ENCODE data around the gene SLC44A1.

The SLC44A1 gene

GRCh38 chr9:105437704-105438103 is 193.3 kb downstream of the SLC44A1 start:
- no peak for DNase-seq

- DNase-seq = no peak
These were observed 193.8 kb downstream of the SLC44A1 start for GRCh38 chr9:105438141-105438806.

DNA sequence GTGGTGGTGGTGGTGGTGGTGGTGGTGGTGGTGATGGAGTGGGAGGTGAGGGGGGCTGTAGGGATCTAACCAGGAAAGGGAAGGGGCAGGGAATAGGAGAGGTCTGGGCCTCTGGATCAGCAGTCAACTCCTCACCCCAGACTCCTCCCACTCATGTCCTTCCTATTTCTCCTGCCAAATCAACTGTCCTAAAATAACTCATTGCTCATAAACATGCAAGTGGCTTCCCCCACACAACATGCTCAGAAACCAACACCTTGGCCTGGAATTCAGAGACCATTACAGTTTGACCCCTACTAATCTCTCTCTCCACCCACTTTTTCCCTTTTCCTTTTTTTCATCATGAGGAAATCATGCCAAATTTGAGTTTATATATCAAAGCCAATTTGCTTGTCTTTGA is 195.0 kb downstream of the SLC44A1 start:
- DNase-seq = peak; percentile 49 to 60 (median 53)

DNA sequence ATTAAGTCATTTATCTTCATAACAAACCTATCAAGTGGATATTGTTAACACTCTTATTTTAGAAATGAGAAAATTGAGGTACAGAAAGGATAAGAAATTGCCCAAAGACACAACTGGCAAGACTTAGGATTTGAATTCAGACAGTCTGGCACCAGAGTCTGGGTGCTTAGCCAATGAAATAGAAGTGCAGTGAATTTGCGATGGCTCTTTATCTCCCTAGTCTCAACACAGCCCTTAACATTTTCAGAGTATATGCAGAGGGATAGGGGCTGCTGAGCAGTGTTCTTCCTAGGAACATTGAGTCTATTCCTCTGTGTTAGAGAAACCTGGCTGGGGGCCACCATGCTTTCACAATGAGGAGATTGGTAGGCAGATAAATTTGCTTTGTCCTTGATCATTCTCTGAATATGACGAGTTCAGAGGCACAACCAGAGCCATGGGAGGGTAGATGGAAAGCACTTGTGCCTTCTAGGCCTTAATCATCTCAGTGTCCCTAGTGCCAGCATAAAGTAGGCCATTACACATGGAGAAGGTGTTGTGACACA is 197.2 kb downstream of the SLC44A1 start:
- no peak for DNase-seq

- DNase-seq = no peak
These were observed 198.7 kb downstream of the SLC44A1 start for GRCh38 chr9:105443121-105443520.

DNA sequence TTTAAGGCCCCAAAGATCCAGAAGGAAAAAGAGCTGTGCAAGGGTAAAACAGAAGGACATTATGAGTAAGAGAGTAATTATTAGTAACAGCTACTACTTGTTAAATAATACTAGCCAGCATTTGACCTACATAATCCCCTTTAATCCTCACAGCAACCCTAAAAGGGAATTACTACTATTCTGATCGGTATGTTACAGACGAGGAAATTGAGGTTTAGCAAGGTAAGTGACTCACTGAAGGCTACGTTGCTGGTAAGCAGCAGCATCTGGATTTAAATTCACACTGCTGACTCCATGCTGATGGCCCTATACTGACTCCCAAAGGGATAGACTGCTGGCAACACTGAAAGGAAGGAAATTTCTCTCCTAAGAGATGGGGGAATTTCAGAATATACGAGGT is 199.7 kb downstream of the SLC44A1 start:
- DNase-seq = no peak

DNA sequence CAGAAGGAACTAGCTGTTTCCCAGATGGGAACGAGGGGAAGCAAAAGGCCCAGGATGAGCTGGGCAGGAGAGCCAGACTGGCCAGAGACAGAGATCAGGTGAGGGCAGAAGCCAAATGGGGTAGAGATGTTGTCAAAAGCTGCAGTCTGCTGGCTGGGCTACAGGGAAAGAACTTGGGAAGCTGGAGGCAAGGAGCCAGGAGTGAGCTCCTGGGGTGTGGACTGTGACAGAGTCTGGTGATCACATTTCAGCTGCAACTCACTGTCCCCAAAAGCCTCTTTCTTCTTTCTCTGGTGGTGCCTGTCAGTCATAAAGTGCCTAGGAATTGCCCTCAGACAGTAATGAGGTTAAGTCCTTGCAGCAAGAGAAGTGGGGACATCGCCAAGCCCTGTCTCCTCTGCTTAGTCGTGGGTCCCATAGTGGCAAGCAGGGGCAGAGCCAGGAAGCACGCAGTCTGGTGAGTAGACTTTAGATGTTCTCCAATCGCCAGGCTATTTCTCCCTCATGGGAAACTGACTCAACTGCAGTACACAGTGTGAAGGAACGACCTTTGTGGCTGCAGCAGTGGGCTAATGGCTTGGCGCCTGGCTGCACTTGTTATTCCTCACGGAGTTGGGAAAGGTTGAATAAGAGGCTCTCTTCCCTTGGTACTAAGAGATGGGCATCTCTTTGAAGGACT is 200.9 kb downstream of the SLC44A1 start:
- no peak for DNase-seq

- peak in 1 of 3 donors; percentile 15 for DNase-seq
These were observed 202.9 kb downstream of the SLC44A1 start for GRCh38 chr9:105447386-105447813.

DNA sequence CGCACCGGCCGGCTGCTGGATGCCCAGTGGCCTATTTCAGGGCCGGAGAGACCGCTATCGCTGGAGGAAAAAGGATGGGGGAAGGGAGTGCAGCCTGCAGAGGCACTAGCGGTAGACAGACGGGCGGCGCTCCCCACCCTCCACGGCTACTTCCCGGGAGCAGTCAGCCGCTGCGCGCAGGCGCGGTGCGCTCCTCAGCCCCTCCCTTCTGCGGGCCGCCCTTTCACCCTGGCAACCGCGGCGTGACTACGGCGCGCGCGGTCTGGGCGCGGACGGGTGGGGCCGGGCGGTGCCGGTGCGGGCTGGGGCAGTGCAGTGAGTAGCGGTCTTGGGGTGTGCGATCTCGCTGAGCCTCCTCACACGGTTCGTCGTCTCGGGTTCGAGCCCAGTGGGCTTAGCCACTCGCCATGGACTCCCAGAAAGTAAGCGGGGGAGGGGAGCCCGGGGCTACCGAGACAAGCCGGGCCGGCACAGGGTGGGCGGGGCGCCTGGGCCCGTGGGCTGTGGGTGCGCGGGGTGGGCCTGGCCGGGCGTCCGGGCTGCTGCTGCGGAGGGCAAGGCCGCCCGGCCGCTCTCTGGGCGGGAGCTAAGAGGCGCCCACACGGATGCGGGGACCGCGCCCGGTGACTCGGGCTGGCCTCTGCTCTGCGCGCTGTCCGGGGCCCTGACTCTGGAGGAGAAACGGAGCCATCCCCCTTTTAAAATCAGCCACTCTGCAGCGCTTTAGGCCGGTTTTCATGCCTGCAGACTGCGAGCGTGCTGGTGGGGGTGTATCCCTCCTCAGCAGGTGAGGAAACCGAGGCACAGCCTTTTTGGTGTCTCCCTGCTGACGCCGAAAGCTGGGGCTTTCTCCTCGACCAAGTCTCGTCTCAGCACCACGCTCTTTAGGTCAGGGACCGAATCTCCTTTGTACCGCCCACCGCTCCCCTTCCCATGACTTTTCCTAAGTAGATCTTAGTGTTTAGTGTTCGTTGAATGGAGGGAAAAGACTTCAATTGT is 203.7 kb downstream of the SLC44A1 start, which contains the start of gene FSD1L:
TSS of gene FSD1L (plus strand) at position 221 of the 999 bp plus-strand sequence. CDS start at position 408, 187 bp downstream.
- DNase-seq = peak; percentile 95 to 98 (median 96)

DNA sequence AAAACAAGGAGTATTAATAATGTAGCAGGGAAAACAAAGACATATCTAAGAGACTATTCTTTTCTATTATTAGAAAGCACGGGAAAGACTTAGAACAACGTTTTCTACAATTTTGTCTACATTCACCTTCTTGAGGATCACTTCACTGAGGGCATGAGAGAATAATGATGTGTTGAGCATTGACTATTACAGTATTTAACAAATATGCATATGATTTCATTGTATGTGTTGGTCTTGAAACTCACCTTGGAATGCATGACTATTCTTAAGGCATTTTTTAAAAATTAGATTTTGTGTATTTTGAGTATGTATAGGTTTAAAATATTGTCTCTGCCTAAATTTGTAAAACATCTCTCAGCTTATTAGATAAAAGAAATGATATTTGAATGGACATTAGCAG is 204.6 kb downstream of the SLC44A1 start:
- DNase-seq = no peak

DNA sequence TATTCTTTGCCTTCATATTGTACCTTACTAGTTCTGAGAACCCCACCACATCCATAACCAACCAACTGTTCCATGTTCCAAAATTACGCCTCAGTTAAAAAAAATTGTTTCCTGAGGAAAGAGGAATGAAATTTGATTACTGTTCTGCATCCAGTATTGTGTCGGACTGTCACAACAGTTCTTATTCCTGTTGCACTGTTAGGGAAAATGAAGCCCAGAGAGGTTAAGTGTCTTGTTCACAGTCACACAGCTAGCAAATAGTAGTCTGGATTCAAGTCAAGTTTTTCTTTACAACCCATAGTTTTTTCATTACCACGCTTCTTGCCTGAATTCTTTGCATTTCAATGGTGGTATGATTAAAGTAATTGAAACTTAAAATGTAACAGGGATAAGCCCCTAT is 207.7 kb downstream of the SLC44A1 start:
- DNase-seq = no peak

GRCh38 chr9:105455836-105456475 is 211.5 kb downstream of the SLC44A1 start:
- peak in 2 of 3 donors; percentile 22 to 31 for DNase-seq

- no peak for DNase-seq
These were observed 213.3 kb downstream of the SLC44A1 start for GRCh38 chr9:105457560-105458294.

GRCh38 chr9:105458404-105458803 is 214.0 kb downstream of the SLC44A1 start:
- no peak for DNase-seq

DNA sequence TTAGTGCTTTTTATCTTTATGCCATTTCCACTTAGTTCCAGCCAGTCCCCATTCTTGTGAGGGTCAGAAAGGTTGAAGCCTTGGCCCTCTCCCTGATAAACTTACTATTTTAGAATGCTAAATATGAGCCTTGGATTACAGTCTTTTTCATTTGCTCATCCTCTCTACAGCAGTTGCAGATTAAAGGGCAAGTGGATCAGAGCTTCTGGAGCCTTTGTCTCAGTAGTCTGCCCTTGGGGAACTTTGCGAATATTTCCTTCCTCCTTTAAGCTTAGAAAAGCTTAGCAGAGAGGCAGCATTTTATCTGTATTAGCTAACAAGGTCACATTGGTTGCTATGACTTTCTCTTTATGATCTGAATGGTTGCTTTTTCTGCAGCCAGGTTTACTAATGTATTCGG is 214.9 kb downstream of the SLC44A1 start:
- peak in 2 of 3 donors; percentile 29 to 35 for DNase-seq

DNA sequence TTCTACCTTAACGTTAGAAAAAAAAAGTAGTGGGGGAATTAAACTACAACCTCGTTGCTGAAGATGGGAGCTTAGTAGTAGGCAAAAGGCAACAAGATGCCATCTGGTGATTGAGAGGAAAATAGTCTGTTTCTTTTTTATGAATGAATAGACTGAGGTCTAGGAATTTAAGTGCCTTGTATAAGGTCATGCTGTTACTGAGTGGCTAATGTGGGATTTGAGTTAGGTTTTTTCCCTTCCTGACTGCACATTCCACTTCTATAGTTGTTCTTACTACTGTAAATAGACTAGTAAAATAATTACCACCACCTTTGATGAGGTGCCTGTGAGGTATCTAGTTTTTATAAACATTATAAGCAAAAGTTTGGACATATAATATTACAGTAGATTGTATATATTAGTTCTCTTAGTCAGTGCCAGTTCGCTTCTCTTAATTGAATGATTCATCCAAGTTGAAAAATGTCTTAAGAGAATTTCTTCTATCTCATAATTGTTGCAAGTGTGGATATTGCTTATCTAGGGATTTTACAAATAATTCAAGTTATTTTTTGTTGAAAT is 222.5 kb downstream of the SLC44A1 start:
- peak in 1 of 3 donors; percentile 21 for DNase-seq

DNA sequence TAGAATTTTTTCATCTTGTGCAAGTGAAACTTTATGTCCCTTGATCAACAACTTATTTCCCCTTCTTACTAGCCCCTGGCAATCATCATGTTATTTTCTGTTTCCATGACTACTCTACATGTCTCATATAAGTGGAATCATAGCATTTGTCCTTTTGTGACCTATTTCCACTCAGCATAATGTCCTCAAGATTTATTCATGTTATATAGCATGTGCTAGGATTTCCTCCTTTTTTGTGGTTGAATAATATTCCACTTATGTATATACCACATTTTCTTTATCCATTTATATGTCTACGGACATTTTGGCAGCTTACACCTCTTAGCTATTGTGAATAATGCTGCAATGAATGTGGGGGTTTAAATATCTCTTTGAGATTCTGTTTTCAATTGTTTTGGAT is 224.4 kb downstream of the SLC44A1 start:
- DNase-seq = no peak

GRCh38 chr9:105473221-105473620 is 228.8 kb downstream of the SLC44A1 start:
- no peak for DNase-seq

- DNase-seq = peak; percentile 36 to 62 (median 52)
These were observed 230.9 kb downstream of the SLC44A1 start for GRCh38 chr9:105475302-105475701.

GRCh38 chr9:105479846-105480245 is 235.4 kb downstream of the SLC44A1 start:
- DNase-seq = no peak

DNA sequence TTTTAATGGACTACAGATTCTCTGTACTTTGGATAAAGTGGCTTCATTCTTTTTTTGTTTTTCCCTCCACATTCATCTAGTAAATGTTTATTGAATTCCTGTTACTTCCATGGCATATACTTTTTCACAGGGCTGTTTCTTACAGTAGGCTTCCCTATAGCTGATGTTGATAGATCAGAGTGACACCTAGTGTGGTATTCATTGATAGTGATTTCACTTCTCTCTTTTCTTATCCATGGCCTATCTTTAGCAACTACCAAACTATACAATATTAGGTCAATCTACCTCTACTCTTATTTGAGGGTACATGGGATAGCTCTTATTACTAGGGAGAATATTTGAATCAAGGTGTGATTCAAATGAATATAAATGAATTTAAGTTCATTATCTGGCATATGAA is 239.2 kb downstream of the SLC44A1 start:
- no peak for DNase-seq
